Caco-2 (cell line): ENCODE data around the gene NEAT1. TPM values are rescaled to one million over a fixed set of nuclear protein-coding genes. Genes with fewer than 3 reads are reported as not detected.

Source experiments
- BruUV-seq: library from RNA; stranded (reverse); fragments of 400-500 nt; replicated peaks from 2 replicates; lab custom pipeline; 2021; lab: Mats Ljungman, UMichigan
- CTCF ChIA-PET: fragments of 300-600 bp; sonication (Branson Sonifier 250); formaldehyde crosslinking; loops from one replicate; lab custom pipeline; 2022; ENCODE audit warnings: antibody characterized with exemption; lab: Charles Lee
- POLR2A ChIA-PET: fragments of 300-600 bp; sonication (Branson Sonifier 250); formaldehyde crosslinking; loops from one replicate; lab custom pipeline; 2022; ENCODE audit warnings: antibody characterized with exemption; lab: Charles Lee
- DNase-seq, 2 experiments: peaks; one replicate each; pipeline versions ENCODE4 v3.0.0 to v3.0.0-alpha.2; 2020 to 2022
- H3K27me3 ChIP-seq: replicated peaks from 2 replicates; pipeline ENCODE4 v1.6.0; 2011; ENCODE audit warnings: low read length; ENCODE audit not compliant: control insufficient read depth, insufficient read depth
- H3K36me3 ChIP-seq: 2 replicates; pipeline ENCODE4 v1.5.1; 2011; ENCODE audit warnings: low read length; ENCODE audit not compliant: control insufficient read depth, insufficient read depth
- H3K4me1 ChIP-seq: fragments of 250-450 bp; sonication (Bioruptor Pico); 2 replicates; pipeline ENCODE4 v1.5.1; 2020; ENCODE audit warnings: mild to moderate bottlenecking
- H3K4me3 ChIP-seq: 2 replicates; pipeline ENCODE4 v1.5.1; 2011; ENCODE audit warnings: low read depth, mild to moderate bottlenecking, control low read depth, low read length
- H3K9me3 ChIP-seq: fragments of 250-450 bp; sonication (Bioruptor Pico); 2 replicates; pipeline ENCODE4 v1.5.1; 2020; ENCODE audit warnings: mild to moderate bottlenecking, moderate library complexity
- H3K27ac Mint-ChIP-seq: one replicate; pipeline ENCODE4 v1.8.0; 2022; ENCODE audit warnings: mixed read lengths; ENCODE audit not compliant: unreplicated experiment
- H3K27me3 Mint-ChIP-seq: one replicate; pipeline ENCODE4 v1.8.0; 2022; ENCODE audit warnings: mixed read lengths; ENCODE audit not compliant: insufficient read depth, unreplicated experiment
- H3K36me3 Mint-ChIP-seq: one replicate; pipeline ENCODE4 v1.8.0; 2022; ENCODE audit warnings: mild to moderate bottlenecking, mixed read lengths; ENCODE audit not compliant: insufficient read depth, unreplicated experiment
- H3K4me1 Mint-ChIP-seq: one replicate; pipeline ENCODE4 v1.8.0; 2022; ENCODE audit warnings: low read depth, mixed read lengths; ENCODE audit not compliant: unreplicated experiment
- H3K4me3 Mint-ChIP-seq: one replicate; pipeline ENCODE4 v1.8.0; 2022; ENCODE audit warnings: mild to moderate bottlenecking, moderate library complexity, mixed read lengths; ENCODE audit not compliant: unreplicated experiment
- H3K9me3 Mint-ChIP-seq: one replicate; pipeline ENCODE4 v1.8.0; 2022; ENCODE audit warnings: mixed read lengths; ENCODE audit not compliant: unreplicated experiment
- intact Hi-C: fragments of 100-400 bp; cut with micrococcal nuclease; formaldehyde crosslinking; loops from one replicate; pipeline ENCODE4 v1.10.0; 2022; ENCODE audit not compliant: unreplicated experiment
- total RNA-seq: library from RNA; stranded (reverse); gene quantifications from 2 replicates; pipeline ENCODE4 v1.2.3, GENCODE V29; 2022
- TF ChIP-seq, protein P1 (sequence below), 2 experiments: fragments of 200-600 bp in 1 of 2; IDR thresholded peaks; 1 replicate in 1 of 2; 2 replicates in 1 of 2; pipeline versions ENCODE4 v1.5.1 to v1.8.0; 2011 to 2022; ENCODE audit warnings: antibody characterized with exemption in 1 of 2, control low read depth in 1 of 2, inconsistent platforms in 1 of 2, low read depth in 1 of 2, low read length in 1 of 2, mild to moderate bottlenecking in 1 of 2, moderate library complexity in 1 of 2; ENCODE audit not compliant: insufficient read depth in 1 of 2, severe bottlenecking in 1 of 2, unreplicated experiment in 1 of 2

Gene NEAT1
- total RNA-seq, 1 experiment from 2014 or later, result 254 TPM

DNA sequence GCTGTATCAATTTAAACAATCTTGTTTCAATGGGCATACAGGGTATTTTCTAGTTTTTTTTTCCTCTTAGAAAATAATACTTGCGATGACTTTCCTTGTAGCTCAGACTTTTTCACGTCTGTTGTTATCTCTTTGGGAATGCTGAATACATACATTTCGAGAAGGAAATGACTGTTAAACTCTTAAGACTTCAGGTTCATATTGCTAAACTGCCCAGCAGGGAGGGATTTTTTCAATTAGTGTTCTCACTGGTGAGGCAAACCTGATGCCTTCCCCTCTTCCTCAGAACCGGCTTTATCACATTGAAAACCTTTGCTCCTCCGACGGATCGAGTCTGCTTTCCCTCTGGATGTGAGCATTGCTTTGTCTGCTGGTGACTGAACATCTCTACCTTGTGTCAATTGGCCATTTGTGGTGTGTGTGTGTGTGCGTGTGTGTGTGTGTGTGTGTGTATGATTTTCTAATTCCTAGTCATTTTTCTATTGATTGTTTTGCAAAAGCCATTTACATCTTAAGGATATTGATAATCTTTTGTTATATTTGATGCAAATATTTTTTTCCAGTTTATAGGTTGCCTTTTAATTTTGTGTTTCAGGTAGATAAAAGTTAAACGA, 6.6 kb downstream of the NEAT1 start:
- no peak for DNase-seq
- peak overlapping the region; percentile 12 for H3K4me3 Mint-ChIP-seq
- H3K9me3 Mint-ChIP-seq, result no peaks in the 10 kb centered on the region
- TF ChIP-seq, protein P1, sequence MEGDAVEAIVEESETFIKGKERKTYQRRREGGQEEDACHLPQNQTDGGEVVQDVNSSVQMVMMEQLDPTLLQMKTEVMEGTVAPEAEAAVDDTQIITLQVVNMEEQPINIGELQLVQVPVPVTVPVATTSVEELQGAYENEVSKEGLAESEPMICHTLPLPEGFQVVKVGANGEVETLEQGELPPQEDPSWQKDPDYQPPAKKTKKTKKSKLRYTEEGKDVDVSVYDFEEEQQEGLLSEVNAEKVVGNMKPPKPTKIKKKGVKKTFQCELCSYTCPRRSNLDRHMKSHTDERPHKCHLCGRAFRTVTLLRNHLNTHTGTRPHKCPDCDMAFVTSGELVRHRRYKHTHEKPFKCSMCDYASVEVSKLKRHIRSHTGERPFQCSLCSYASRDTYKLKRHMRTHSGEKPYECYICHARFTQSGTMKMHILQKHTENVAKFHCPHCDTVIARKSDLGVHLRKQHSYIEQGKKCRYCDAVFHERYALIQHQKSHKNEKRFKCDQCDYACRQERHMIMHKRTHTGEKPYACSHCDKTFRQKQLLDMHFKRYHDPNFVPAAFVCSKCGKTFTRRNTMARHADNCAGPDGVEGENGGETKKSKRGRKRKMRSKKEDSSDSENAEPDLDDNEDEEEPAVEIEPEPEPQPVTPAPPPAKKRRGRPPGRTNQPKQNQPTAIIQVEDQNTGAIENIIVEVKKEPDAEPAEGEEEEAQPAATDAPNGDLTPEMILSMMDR (IDR thresholded peaks at IDR 0.05; ENCODE audit: insufficient read depth in 1 of 2, low read depth in 1 of 2, low read length in 1 of 2, severe bottlenecking in 1 of 2, unreplicated experiment in 1 of 2), result no peak
- Histone ChIP-seq H3K4me1 (peaks cover 20% of the 10 kb centered on the region), H3K36me3 (peaks cover 7% of the 10 kb centered on the region), H3K27me3 (no peaks in the 10 kb centered on the region), H3K4me3 (no peak overlapping the region), H3K9me3 (no peaks in the 10 kb centered on the region)
- CTCF ChIA-PET, result no interaction called here
- H3K27ac Mint-ChIP-seq, result peak overlapping the region; percentile 64
- peaks cover 64% of the 10 kb centered on the region for H3K4me1 Mint-ChIP-seq
- POLR2A ChIA-PET, result interaction anchor here (0.5 to 1.1 kb wide), 4 partner anchors 9 to 154 kb away, joined by 3 to 4 read pairs (median 4); no protein-coding TSS in a partner anchor
- H3K36me3 Mint-ChIP-seq, result peaks cover 92% of the 10 kb centered on the region
- intact Hi-C loops, result no loop called here
- H3K27me3 Mint-ChIP-seq, result no peaks in the 10 kb centered on the region
- no TSS peak for BruUV-seq

DNA sequence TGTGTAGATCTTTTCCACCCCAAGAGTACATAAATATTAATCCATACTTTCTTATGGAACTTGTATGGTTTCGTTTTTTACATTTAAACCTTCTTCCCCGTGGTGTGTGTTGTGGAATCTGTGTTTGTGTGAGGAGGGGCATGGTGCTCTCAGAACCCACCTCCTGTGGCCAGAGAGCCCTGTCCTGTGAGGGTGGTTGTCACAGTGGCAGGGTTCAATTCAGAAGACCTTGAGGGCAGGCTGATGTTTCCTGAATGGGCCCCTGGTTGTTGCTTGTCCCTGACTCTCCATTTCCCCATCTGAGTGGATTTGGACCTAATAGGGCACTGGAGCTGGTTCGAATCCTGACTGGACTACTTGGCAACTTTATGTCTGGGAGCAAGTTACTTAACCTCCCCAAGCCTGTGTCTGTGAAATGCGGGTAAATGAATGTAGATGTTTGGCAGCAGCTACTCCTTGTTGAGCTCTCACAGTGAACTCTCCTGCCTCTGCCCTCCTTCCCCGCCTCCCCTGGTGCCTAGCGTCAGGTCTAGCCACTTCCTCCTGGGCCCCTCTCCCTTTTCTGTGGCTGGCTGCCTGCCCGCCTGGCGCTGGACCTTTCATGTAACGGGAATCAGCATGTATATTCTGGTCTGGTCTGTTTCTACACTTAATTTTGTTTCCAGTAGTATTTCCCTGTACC, 7.3 kb downstream of the NEAT1 start:
- Histone ChIP-seq H3K36me3 (peaks cover 7% of the 10 kb centered on the region), H3K9me3 (no peaks in the 10 kb centered on the region), H3K4me3 (no peak overlapping the region), H3K4me1 (peaks cover 20% of the 10 kb centered on the region), H3K27me3 (no peaks in the 10 kb centered on the region)
- no peak for DNase-seq
- Mint-ChIP-seq H3K4me1 (peaks cover 61% of the 10 kb centered on the region), H3K9me3 (no peaks in the 10 kb centered on the region), H3K27ac (peak overlapping the region; percentile 64), H3K4me3 (peak overlapping the region; percentile 12), H3K27me3 (no peaks in the 10 kb centered on the region), H3K36me3 (peaks cover 92% of the 10 kb centered on the region)
- intact Hi-C loops, result no loop called here
- CTCF ChIA-PET, result no interaction called here
- POLR2A ChIA-PET, result interaction anchor here (0.5 to 1.1 kb wide), 2 partner anchors 10 to 154 kb away, joined by 3 to 4 read pairs; no protein-coding TSS in a partner anchor
- TF ChIP-seq, protein P1 (IDR thresholded peaks at IDR 0.05; ENCODE audit: insufficient read depth in 1 of 2, low read depth in 1 of 2, low read length in 1 of 2, severe bottlenecking in 1 of 2, unreplicated experiment in 1 of 2), result no peak
- no TSS peak for BruUV-seq

DNA sequence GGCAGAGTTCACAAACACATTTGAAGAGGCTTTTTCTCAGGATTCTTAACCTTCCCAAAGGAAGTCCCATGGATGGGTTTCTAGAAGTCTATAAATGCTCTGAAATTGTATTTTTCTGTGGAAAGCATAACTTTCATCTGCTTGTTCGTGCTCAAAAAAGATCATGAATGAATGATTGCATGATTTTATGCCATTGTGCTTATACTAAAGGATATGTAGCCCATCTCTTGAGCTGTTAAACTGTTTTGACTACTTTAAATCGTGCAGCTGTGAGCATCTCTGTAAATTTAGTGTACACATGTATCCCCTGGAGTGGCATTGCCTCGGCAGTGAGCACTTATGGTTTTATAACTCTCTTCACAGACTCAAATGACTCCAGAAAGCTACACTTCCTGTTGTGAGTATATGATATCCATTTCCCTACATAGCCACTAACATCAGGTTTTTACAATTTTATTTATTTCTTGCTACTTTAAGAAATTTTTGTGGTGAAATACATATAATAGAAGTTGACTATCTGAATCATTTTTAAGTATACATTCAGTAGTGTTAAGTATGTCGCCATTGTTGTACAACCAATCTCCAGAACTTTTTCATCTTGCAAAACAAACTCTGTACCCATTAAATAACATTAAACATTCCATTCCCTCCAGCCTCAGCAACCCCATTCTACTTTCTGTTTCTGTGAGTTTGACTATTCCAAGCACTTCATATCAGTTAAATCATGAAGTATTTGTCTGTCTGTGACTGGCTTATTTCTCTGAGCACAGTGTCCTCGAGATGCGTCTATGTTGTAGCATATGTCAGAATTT, 8.0 kb downstream of the NEAT1 start:
- TF ChIP-seq, protein P1 (IDR thresholded peaks at IDR 0.05; ENCODE audit: insufficient read depth in 1 of 2, low read depth in 1 of 2, low read length in 1 of 2, severe bottlenecking in 1 of 2, unreplicated experiment in 1 of 2), result no peak
- peaks cover 14% of the 10 kb centered on the region for H3K4me1 ChIP-seq
- ChIA-PET CTCF (no interaction called here), POLR2A (no interaction called here)
- no TSS peak for BruUV-seq
- no peak for DNase-seq
- Mint-ChIP-seq H3K4me3 (no peak overlapping the region), H3K4me1 (peaks cover 62% of the 10 kb centered on the region), H3K27me3 (no peaks in the 10 kb centered on the region), H3K36me3 (peaks cover 92% of the 10 kb centered on the region), H3K9me3 (no peaks in the 10 kb centered on the region), H3K27ac (peak overlapping the region; percentile 64)
- no peaks in the 10 kb centered on the region for H3K27me3 ChIP-seq
- intact Hi-C loops, result no loop called here
- no peaks in the 10 kb centered on the region for H3K9me3 ChIP-seq
- no peak overlapping the region for H3K4me3 ChIP-seq
- H3K36me3 ChIP-seq, result peaks cover 6% of the 10 kb centered on the region
